Gastroesophageal sphincter (tissue), 4 donors: Measurements from ENCODE around the gene RUSF1. TPM values are rescaled to one million over a fixed set of nuclear protein-coding genes. Genes with fewer than 3 reads are reported as not detected.

ENCODE experiments used
- ATAC-seq: fragments of 150-250 bp; one replicate; pipeline ENCODE4 v1.9.1; 2016; ENCODE audit warnings: mild to moderate bottlenecking, moderate library complexity
- H3K27ac ChIP-seq, 4 donors: fragments of 200-600 bp; sonication (generic) in 3 of 4; 1 replicate in 3 of 4; 2 replicates in 1 of 4; pipeline ENCODE4 v1.5.1; 2016 to 2019
- H3K27me3 ChIP-seq: fragments of 200-600 bp; sonication (generic); one replicate; pipeline ENCODE4 v1.5.1; 2019
- H3K36me3 ChIP-seq, 2 donors: fragments of 200-600 bp; sonication (generic); one replicate each; pipeline ENCODE4 v1.5.1; 2019; ENCODE audit warnings: control low read depth in 1 of 2
- H3K4me1 ChIP-seq, 3 donors: fragments of 200-600 bp; sonication (generic); 1 replicate in 2 of 3; 2 replicates in 1 of 3; pipeline ENCODE4 v1.5.1; 2016 to 2019; ENCODE audit warnings: control low read depth in 2 of 3
- H3K4me3 ChIP-seq, 2 donors: fragments of 200-600 bp; sonication (generic); one replicate each; pipeline ENCODE4 v1.5.1; 2019; ENCODE audit warnings: mild to moderate bottlenecking in 1 of 2, moderate library complexity in 1 of 2
- H3K9me3 ChIP-seq, 3 donors: fragments of 200-600 bp; sonication (generic); one replicate each; pipeline ENCODE4 v1.5.1; 2017 to 2019; ENCODE audit warnings: control low read depth in 2 of 3
- CTCF ChIP-seq, 4 experiments: fragments of 200-600 bp in 2 of 4; fragments of 450-650 bp in 2 of 4; sonication (generic) in 1 of 4; IDR thresholded peaks; one replicate each; pipeline ENCODE4 v1.5.1; 2017 to 2019; ENCODE audit warnings: antibody characterized with exemption in 4 of 4, mild to moderate bottlenecking in 2 of 4, moderate library complexity in 2 of 4
- EP300 ChIP-seq: sonication (generic); formaldehyde crosslinking; IDR thresholded peaks from one replicate; pipeline ENCODE4 v1.6.1; 2017; ENCODE audit warnings: antibody characterized with exemption, mild to moderate bottlenecking
- POLR2A ChIP-seq, 2 donors: fragments of 450-650 bp; IDR thresholded peaks; one replicate each; pipeline ENCODE4 v1.6.1; 2017; ENCODE audit warnings: antibody characterized with exemption in 2 of 2, mild to moderate bottlenecking in 2 of 2, moderate library complexity in 1 of 2
- POLR2AphosphoS5 ChIP-seq: sonication (generic); formaldehyde crosslinking; IDR thresholded peaks from one replicate; pipeline ENCODE4 v1.6.1; 2017; ENCODE audit warnings: antibody characterized with exemption
- WGBS, 2 donors: methylation state at CpG; one replicate each; pipeline ENCODE4 v1.1.5; 2018; ENCODE audit warnings: low coverage in 1 of 2; 5-methylcytosine and 5-hydroxymethylcytosine counted together
- total RNA-seq, 4 donors: library from RNA; depleted of rRNA; stranded (reverse); fragments of >200 nt; gene quantifications; one replicate each; pipeline ENCODE4 v1.1.0, GENCODE V29; 2016

RUSF1 gene
- total RNA-seq, 4 donors from 2014 or later = 31.4 to 49.7 (median 43.3) TPM

GRCh38 chr16:31478956-31479355 lies 29.2 kb downstream of the RUSF1 start:
- no peaks in the 10 kb centered on the region for H3K9me3 ChIP-seq
- TF ChIP-seq POLR2A (IDR thresholded peaks at IDR 0.05) (no peak), CTCF (IDR thresholded peaks at IDR 0.05) (no peak), EP300 (no peak), POLR2AphosphoS5 (peak; percentile 34)
- no peak for ATAC-seq

GRCh38 chr16:31477220-31478216 lies 30.7 kb downstream of the RUSF1 start:
- Histone ChIP-seq H3K4me3 (peak overlapping the region in 1 of 2 donors; percentile 33), H3K4me1 (peaks cover 2 to 71% (median 14%) of the 10 kb centered on the region in 3 donors), H3K36me3 (peaks cover 0 to 64% of the 10 kb centered on the region in 2 donors), H3K9me3 (no peaks in the 10 kb centered on the region), H3K27me3 (no peaks in the 10 kb centered on the region), H3K27ac (peak overlapping the region in 3 of 4 donors; percentile 50 to 67 (median 64))
- TF ChIP-seq EP300 = no peak
- TF ChIP-seq POLR2AphosphoS5 = peak; percentile 28
- peak in 1 of 4 experiments; percentile 19 for TF ChIP-seq CTCF (IDR thresholded peaks at IDR 0.05)
- no peak for ATAC-seq
- 61% methylated on average over 27 of the region's 67 CpGs; no CpG with 5 or more reads in 1 of the 2 donors for WGBS, 2 donors

More at GRCh38 chr16:31478956-31479355, 29.2 kb downstream of the RUSF1 start:
- Histone ChIP-seq H3K27ac (peak overlapping the region in 2 of 4 donors; percentile 11 to 19), H3K4me3 (no peak overlapping the region), H3K36me3 (peaks cover 0 to 55% of the 10 kb centered on the region in 2 donors), H3K4me1 (peaks cover 0 to 57% (median 8%) of the 10 kb centered on the region in 3 donors), H3K27me3 (no peaks in the 10 kb centered on the region)
- 67% methylated on average over 1 of the region's 3 CpGs; no CpG with 5 or more reads in 1 of the 2 donors for WGBS, 2 donors

- Histone ChIP-seq H3K27me3 (no peaks in the 10 kb centered on the region), H3K4me1 (peaks cover 2 to 73% (median 14%) of the 10 kb centered on the region in 3 donors), H3K36me3 (peaks cover 0 to 64% of the 10 kb centered on the region in 2 donors), H3K4me3 (peak overlapping the region in 1 of 2 donors; percentile 33), H3K9me3 (no peaks in the 10 kb centered on the region), H3K27ac (peak overlapping the region in 3 of 4 donors; percentile 50 to 67 (median 64))
- 27 to 59% methylated on average over 3 to 17 of the region's 68 CpGs for WGBS, 2 donors
- no peak for TF ChIP-seq EP300
- TF ChIP-seq POLR2AphosphoS5 = no peak
- TF ChIP-seq POLR2A (IDR thresholded peaks at IDR 0.05) = peak in 1 of 2 donors; percentile 10
- TF ChIP-seq CTCF (IDR thresholded peaks at IDR 0.05) = no peak
- ATAC-seq = no peak
Observed at GRCh38 chr16:31476303-31477219, 31.6 kb downstream of the RUSF1 start.

GRCh38 chr16:31475946-31476302 lies 32.3 kb downstream of the RUSF1 start:
- Histone ChIP-seq H3K4me3 (peak overlapping the region in 1 of 2 donors; percentile 33), H3K27ac (peak overlapping the region in 3 of 4 donors; percentile 50 to 67 (median 64)), H3K36me3 (peaks cover 0 to 64% of the 10 kb centered on the region in 2 donors), H3K27me3 (no peaks in the 10 kb centered on the region), H3K9me3 (no peaks in the 10 kb centered on the region), H3K4me1 (peaks cover 2 to 74% (median 14%) of the 10 kb centered on the region in 3 donors)
- no peak for ATAC-seq
- TF ChIP-seq POLR2AphosphoS5 (no peak), CTCF (IDR thresholded peaks at IDR 0.05) (no peak), EP300 (no peak), POLR2A (IDR thresholded peaks at IDR 0.05) (no peak)
- WGBS, 2 donors = no CpG with 5 or more reads among the region's 26 CpGs
